ENCODE results near the gene MUC22.
"Not testable (repeated sequence)": the region's sequence is repeated elsewhere in the genome, so short reads cannot be mapped to it uniquely, and the experiment has no call there.

Gene MUC22

DNA sequence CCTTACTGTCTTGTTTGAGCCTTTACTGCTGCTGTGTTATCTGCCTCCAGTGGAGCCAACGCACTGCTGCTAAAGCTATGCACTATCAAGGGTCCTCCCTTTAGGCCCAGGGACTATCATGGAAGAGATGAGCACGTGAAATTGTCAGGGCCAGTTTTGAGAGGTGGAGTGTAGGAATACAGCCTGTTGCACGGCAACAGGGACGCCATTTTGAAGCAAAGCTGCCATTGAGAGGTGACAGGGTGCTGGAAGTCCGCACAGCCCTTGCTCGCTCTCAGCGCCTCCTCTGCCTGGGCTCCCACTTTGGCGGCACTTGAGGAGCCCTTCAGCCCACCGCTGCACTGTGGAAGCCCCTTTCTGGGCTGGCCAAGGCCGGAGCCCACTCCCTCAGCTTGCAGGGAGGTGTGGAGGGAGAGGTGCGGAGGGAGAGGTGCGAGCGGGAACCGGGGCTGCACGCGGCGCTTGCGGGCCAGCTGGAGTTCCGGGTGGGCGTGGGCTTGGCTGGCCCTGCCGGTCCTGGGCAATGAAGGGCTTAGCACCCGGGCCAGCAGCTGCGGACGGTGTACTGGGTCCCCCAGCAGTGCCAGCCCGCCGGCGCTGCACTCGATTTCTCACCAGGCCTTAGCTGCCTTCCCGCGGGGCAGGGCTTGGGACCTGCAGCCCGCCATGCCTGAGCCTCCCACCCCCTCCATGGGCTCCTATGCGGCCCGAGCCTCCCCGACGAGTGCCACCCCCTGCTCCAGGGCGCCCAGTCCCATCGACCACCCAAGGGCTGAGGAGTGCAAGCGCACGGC is 10.0 kb upstream of the MUC22 start:
- not testable (repeated sequence) for DNase-seq

DNA sequence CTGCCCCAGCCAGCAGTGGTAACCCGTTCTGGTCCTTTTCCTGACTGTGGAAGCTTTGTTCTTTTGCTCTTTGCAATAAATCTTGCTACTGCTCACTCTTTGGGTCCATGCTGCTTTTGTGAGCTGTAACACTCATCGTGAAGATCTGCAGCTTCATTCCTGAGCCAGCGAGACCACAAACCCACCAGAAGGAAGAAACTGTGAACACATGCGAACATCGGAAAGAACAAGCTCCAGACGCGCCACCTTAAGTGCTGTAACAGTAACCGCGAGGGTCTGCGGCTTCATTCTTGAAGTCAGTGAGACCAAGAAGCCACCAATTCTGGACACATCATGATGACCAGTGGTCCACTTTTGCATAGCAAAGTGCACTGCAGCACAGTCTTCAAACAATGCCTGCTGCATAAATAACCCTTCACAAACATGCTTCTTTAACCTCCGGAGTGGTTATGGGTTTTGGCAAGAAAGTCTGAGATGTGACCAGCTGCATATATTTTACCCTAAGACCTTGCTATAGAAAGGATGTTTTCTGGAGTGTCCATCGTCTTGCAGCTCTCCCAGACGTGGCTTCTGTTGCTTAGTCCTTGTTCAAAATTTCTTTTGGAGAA is 8.9 kb upstream of the MUC22 start:
- no peak for DNase-seq

DNA sequence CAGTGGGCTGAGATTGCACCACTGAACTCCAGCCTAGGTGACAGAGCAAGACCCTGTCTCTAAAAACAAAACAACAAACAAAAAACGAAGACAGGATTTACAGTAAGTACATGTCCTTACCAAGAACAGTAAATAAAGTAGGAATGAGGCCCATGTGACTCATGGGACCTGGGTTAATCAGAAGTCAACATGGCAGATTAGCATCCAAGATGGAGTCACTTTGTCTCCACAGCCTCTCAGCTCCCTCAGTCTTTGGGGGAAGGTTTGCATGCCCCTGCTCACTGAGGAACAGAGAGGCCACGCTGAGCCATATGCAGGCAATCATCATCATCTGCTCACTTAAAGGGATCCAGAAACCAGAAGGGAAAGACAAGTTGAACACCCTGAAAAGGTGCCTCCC is 7.8 kb upstream of the MUC22 start:
- DNase-seq: no peak

DNA sequence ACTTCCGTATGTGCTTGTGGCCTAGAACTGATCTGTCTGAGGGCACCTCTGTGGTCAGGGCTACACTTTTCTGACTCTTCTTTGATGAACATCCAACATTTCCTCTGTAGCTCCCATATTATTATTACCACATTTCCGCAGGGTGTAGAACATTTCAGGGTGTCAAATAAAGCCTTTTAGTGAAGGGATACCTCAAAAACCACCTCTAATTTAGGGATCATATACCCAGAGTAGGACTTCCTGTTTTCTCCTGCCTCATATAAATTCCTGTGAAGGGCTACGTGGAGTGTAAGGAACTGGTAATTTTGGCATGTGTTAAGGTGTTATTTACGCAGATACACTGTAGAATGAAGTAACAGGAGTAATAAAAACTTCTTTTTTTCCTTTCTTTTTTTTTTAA is 5.5 kb upstream of the MUC22 start:
- no peak for DNase-seq

DNA sequence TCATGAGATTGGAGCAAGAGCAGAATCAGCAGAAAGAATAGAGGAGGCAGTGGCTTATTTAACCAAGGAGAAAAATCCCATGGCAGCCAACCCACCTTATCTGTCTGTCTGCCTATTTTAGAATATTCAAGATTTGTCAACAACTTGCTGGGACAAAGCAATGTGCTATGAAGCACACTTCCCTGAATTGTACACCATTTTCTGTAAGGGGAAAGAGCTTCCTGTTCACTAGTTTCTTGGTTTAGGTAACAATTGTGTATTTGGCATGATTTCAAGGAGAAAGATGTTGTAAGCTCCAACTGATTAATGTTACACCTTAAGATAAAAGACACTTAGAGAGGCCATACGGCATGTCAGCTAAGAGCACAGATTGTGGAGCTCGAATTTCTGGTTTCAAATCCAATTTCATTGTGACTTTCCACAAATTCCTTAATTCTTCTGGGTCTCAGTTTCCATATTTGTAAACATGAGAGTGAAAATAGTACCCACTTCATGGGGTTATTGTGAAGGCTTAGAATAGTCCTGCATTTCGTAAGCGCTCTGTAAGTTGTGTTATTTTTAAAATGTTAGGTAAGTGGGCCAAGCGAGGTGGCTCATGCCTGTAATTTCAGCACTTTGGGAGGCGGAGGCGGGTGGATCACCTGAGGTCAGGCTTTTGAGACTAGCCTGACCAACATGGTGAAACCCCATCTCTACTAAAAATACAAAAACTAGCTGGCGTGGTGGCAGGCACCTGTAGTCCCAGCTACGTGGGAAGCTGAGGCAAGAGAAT is 4.8 kb upstream of the MUC22 start:
- DNase-seq: no peak

DNA sequence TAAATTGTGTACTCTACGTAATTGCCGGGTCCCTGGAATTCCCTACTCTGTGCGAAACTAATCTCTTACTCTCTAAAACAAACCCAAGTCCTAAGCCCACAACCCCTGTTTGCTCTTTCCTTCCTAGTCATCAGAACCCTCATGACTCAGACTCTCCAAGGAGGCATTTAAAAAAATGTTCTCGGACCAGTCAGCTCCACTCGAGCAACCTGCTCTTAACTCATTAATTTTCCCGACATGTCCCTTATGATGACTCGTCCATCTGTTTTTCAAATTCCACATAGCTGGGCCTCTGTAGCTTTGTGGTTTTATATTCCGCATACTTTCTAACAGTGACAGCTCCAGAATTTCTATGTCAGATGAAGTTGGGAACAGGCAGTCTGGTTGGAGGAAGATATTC is 2.6 kb upstream of the MUC22 start:
- no peak for DNase-seq

DNA sequence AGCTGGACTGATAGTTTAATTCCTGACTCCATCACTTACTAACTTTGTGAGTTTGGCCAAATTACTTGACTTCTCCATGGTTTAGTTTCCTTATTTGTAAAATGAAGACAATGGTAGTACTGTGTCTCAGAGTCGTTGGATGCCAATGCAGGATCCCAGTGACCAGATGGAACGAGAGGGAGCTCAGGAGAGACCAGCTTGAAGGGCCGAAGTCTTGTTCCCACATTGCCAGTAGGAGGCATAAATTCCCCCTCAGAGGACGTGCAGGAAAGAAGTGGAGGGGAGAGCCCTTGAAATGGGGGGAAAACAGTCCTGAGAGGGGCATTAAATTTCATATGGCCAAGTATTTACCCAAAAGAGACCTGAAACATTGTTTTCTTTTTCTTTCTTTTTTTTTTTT is 2.1 kb upstream of the MUC22 start:
- no peak for DNase-seq

DNA sequence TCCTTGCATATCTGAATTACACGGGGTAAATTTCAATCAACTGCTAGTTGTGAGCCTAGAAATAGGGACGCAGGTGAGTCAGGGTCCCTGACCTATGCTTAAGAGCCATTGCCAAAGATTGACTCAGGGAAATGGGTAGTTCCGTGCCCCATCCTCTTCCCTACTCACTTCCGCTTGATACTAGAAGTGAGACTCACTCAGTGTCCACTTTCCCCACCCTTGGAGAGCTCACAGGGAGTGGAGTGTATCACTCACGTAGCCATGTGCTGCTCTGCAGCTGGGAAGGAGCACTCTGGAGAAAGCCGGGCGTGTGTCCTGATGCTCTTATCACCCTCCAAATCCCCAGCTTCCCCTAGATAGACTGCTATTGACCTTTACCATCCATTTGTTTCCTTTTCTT is 543 bp upstream of the MUC22 start:
- DNase-seq: no peak

DNA sequence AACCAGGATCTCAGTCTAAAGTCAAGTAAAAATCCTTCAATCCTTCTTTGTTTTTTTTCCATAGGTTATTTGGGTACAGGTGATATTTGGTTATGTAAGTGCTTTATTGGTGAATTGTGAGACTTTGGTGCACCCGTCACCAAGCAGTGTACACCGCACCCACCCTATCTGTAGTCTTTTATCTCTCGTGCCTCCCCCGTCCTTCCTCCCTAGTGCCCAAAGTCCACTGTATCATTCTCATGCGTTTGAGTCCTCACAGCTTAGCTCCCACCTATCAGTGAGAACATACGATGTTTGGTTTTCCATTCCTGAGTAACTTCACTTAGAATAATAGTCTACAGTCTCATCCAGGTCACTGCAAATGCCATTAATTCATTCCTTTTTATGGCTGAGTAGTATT is 879 bp downstream of the MUC22 start:
- no peak for DNase-seq

DNA sequence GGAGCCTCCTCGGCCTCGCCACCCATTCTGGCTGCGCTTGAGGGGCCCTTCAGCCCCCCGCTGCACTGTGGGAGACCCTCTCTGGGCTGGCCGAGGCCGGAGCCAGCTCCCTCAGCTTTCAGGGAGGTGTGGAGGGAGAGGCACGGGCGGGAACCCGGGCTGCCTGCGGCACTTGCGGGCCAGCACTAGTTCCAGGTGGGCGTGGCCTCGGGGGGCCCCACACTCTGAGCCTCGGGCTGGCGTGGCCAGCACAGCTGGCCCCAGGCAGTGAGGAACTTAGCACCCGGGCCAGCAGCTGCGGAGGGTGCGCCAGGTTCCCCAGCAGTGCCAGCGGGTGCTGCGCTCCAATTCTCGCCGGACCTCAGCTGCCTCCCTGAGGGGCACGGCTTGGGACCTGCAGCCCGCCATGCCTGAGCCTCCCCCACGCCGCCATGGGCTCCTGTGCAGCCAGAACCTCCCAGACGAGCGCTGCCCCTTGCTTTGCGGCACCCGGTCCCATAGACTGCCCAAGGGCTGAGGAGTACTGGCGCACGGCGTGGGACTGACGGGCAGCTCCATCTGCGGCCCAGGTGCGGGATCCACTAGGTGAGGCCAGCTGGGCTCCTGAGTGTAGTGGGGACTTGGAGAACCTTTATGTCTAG is 6.5 kb downstream of the MUC22 start:
- DNase-seq: no peak

DNA sequence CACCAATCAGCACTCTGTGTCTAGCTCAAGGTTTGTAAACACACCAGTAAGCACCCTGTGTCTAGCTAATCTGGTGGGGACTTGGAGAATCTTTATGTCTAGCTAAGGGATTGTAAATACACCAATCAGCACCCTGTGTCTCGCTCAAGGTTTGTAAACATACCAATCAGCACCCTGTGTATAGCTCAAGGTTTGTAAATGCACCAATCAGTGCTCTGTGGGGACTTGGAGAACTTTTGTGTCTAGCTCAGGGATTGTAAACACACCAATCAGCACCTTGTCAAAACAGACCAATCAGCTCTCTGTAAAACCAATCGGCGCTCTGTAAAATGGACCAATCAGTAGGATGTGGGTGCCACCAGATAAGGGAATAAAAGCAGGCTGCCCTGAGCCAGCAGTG is 7.2 kb downstream of the MUC22 start:
- DNase-seq: not testable (repeated sequence)

DNA sequence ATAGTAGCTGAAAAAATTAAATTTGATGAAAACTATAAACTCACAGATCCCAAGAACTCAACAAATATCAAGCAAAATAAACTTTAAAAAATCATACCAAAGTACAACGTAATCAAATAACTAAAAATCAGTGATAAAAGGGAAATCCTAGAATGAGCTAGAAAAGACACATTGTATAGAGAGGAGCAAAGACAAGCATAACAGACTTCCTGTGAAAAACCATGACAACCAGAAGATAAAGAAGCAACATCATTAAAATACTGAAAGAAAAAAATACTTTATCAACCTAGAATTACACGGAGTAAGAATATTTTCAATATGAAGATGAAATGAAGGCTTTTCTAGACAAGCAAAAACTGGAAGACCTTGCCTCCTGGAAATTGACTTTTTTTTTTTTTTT is 9.8 kb downstream of the MUC22 start:
- DNase-seq: no peak

DNA sequence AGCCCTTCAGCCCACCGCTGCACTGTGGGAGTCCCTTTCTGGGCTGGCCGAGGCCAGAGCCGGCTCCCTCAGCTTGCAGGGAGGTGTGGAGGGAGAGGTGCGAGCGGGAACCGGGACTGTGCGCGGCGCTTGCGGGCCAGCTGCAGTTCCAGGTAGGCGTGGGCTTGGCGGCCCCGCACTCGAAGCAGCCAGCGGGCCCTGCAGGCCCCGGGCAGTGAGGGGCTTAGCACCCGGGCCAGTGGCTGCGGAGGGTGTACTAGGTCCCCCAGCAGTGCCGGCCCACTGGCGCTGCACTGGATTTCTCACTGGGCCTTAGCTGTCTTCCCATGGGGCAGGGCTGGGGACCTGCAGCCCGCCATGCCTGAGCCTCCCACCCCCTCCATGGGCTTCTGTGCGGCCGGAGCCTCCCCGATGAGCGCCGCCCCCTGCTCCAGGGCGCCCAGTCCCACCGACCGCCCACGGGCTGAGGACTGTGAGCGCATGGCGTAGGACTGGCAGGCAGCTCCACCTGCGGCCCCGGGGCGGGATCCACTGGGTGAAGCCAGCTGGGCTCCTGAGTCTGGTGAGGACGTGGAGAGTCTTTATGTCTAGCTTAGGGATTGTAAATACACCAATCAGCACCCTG is 10.5 kb downstream of the MUC22 start:
- DNase-seq: not testable (repeated sequence)

DNA sequence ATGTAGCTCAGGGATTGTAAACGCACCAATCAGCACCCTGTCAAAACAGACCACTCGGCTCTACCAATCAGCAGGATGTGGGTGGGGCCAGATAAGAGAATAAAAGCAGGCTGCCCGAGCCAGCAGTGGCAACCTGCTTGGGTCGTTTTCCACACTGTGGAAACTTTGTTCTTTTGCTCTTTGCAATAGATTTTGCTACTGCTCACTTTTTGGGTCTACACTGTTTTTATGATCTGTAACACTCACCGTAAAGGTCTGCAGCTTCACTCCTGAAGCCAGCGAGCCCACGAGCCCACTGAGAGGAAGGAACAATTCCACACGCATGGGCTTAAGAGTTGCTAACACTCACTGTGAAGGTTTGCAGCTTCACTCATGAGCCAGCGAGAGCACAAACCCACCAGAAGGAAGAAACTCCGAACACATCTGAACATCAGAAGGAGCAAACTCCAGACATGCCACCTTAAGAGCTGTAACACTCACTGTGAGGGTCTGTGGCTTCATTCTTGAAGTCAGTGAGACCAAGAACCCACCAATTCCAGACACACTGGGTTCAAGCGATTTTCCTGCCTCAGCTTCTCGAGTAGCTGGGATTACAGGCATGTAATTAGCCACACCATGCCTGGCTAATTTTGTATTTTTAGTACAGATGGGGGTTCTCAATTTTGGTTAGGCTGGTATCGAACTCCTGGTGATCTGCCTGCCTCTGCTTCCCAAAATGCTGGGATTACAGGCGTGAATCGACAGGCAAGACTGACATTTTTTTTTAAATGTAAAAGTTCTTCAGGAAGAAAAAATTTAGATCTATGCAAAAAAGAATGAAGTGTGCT is 11.6 kb downstream of the MUC22 start:
- DNase-seq: not testable (repeated sequence)

DNA sequence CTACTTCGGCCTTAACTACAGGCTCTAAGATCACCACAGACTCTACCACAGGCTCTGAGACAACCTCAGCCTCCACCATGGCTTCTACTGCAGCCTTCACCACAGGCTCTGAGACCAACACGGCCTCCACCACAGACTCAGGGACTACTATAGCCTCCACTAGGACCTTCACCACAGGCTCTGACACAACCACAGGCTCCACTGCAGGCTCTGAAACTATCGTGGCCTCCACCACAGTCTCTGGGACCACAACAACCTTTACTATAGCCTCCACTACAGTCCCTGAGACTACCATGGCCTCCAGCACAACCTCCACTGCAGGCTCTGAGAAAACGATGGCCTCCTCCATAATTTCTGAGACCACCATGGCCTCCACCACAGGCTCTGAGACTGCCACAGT is 15.3 kb downstream of the MUC22 start:
- no peak for DNase-seq

DNA sequence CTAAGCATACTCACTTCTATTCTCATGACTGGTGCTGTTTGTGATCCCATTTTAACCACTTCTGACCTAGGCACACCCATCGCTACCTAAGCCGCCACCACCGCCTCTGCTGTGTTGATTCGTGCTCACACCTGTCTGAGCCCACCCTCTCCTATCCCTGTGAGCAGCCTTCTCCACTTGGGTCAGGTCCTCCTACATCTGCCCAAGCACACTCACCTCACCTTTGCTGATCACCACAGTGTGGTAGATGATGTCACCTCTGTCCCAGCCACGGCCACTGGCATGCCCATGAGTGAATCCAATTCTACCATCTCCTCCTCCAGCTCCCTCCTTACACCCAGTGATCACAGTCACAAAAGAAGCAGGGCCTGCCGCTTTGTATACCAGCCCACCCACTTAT is 20.8 kb downstream of the MUC22 start:
- DNase-seq: no peak

DNA sequence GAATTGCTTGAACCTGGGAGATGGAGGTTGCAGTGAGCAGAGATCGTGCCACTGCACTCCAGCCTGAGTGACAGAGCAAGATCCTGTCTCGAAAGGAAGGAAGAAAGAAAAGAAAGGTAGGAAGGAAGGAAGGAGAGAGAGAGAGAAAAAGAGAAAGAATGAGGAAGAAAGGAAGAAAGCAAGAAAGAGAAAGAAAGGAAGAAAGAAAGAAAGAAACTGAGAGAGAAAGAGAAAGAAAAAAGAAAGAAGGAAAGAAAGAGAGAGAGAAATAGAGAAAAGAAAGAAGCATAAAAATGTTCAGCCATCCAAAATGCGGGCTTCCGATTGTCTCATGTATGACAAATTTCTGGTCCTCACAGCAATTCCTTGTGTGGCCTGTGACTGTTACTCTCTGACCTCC is 22.8 kb downstream of the MUC22 start:
- DNase-seq: no peak

DNA sequence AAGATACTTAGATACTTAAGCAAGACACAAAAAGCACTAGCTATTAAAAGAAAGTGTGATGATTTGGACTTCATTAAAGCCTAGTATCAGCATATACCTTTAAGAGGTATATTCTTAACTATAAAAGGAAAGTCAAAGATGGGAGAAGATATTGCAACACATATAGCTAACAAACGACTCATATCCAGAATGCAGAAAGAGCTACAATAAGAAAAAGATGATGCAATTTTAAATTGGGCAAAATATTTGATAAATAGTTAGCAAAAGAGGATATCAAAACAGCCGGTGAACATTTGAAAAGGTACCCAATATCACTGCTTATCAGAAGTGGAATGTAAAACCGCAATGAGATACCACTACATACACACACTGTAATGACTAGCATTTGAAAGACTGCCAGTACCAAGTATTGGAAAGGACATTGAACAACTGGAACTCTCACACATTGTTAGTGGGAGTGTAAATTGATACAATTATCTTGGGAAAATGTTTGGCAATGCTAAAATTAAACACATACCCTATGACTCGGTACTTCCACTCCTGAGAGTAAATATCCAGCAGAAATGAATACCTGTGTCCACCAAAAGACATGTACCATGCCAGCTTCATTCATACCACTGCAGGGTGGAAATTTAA is 25.7 kb downstream of the MUC22 start:
- DNase-seq: no peak

DNA sequence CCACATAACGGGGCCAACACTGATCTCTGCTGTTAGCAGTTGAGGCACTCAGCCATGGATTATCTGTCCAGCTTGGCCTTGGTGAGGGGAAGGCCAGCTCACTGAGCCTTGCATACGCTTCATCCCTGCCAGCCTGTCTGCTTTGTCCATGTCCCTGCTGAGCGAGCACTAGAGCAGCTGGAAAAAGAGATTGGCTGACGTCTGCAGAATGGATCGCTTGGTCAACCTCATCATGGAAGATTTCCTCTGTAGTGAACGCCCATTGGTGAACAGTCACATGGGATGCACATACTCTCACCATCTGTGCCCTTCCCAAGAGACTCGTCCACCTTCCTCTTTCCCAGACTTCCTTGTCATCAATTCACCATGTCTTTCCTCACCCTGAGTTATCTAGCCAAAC is 26.9 kb downstream of the MUC22 start:
- no peak for DNase-seq

DNA sequence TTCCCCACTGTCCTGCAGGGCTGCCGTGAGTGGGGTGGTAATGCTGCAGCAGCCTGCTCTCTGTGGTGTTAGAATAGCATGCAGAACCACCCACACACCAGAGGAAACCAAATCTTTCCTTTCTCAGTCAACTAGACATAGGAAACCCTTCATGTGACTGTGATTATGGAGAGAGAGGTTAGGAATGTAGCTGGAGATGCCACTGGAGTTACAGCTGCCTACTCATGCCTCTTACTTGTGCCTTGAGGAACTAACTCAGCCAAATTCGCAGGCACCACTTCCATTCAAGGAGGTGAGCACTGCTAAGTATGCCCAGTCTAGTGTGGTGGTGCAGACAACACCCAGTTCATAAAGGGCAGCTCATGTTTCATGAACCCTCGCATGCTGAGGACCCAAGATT is 27.4 kb downstream of the MUC22 start:
- DNase-seq: no peak

DNA sequence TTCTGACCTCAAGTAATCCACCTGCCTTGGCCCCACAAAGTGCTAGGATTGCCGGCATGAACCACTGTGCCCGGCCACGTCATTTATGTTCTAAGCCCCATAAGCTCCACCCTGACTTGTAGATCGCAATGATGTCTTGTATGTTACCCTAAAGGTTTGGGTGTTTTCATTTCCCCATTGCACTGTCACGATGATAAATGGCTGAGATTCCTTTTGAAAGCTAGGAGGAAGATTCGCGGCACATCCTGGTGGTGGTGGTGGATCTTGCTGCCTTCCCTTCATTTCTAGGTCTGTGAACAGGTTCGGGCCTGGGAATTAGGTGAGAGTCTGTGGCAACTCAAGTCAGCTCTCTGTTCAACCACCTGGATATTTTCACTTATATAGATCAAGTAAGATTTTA is 28.3 kb downstream of the MUC22 start:
- DNase-seq: no peak

DNA sequence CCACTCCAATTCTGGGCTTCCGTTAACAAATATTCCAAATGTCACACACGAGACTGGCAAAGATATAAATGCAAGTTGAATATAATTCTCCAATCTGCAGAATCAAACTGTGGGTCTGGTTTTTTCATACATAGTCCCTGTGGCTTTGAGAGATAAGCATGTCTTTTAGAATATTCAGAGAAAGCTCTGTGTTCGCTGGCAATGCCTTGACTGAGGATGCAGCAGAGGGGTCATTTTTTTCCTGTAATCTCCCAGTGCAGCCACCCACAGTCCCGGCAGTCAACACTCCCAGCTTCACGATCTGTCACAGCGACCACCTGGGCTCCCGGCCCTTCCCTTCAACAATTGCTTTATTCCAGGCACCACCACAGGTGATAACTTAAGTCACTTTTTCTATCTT is 30.5 kb downstream of the MUC22 start:
- DNase-seq: no peak
